Sigmoid colon (tissue), 7 donors: ENCODE results near the gene PCNX1. TPM values are rescaled to one million over a fixed set of nuclear protein-coding genes. Genes with fewer than 3 reads are reported as not detected.
"Not testable (repeated sequence)": the region's sequence is repeated elsewhere in the genome, so short reads cannot be mapped to it uniquely, and the experiment has no call there.

Experiments
- DNase-seq: peaks from one replicate; pipeline ENCODE4 v3.0.0-alpha.2; 2019
- H3K27ac ChIP-seq, 4 donors: fragments of 200-600 bp; sonication (generic); one replicate each; pipeline ENCODE4 v1.5.1; 2016 to 2019; ENCODE audit warnings: mild to moderate bottlenecking in 1 of 4
- H3K27me3 ChIP-seq, 3 donors: fragments of 200-600 bp; sonication (generic); one replicate each; pipeline ENCODE4 v1.5.1; 2019; ENCODE audit warnings: mild to moderate bottlenecking in 1 of 3
- H3K36me3 ChIP-seq, 4 donors: fragments of 200-600 bp; sonication (generic); one replicate each; pipeline ENCODE4 v1.5.1; 2016 to 2019
- H3K4me1 ChIP-seq, 4 donors: fragments of 200-600 bp; sonication (generic); one replicate each; pipeline ENCODE4 v1.5.1; 2017 to 2019
- H3K4me3 ChIP-seq, 4 donors: fragments of 200-600 bp; sonication (generic); one replicate each; pipeline ENCODE4 v1.5.1; 2017 to 2019; ENCODE audit warnings: mild to moderate bottlenecking in 2 of 4, moderate library complexity in 1 of 4
- H3K9me3 ChIP-seq, 4 donors: fragments of 200-600 bp in 3 of 4; sonication (generic) in 3 of 4; one replicate each; pipeline versions ENCODE4 v1.5.1 to v1.6.1; 2013 to 2019
- EP300 ChIP-seq, 4 donors: sonication (generic); formaldehyde crosslinking; IDR thresholded peaks; one replicate each; pipeline ENCODE4 v1.6.1; 2017; ENCODE audit warnings: antibody characterized with exemption in 4 of 4
- POLR2A ChIP-seq, 2 donors: fragments of 450-650 bp; IDR thresholded peaks; one replicate each; pipeline ENCODE4 v1.6.1; 2016; ENCODE audit warnings: antibody characterized with exemption in 2 of 2, mild to moderate bottlenecking in 2 of 2, moderate library complexity in 2 of 2
- POLR2AphosphoS5 ChIP-seq, 4 donors: sonication (generic); formaldehyde crosslinking; IDR thresholded peaks; one replicate each; pipeline ENCODE4 v1.6.1; 2017; ENCODE audit warnings: antibody characterized with exemption in 4 of 4
- WGBS, 2 donors: extraction: QIAGEN DNeasy Blood & Tissue Kit; methylation state at CpG; one replicate each; pipeline ENCODE4 v1.1.7; 2013; 5-methylcytosine and 5-hydroxymethylcytosine counted together
- intact Hi-C: fragments of 100-400 bp; cut with DNase I; formaldehyde crosslinking; loops from one replicate; pipeline ENCODE4 v1.15.1; 2023
- polyA plus RNA-seq, 3 donors: library from polyadenylated mRNA; stranded (reverse); fragments of 200-250 nt; gene quantifications; one replicate each; pipeline ENCODE4 v1.2.3, GENCODE V29; 2013
- total RNA-seq, 4 donors: library from RNA; depleted of rRNA; stranded (reverse); fragments of >200 nt; gene quantifications; one replicate each; pipeline ENCODE4 v1.1.0, GENCODE V29; 2016
- TF ChIP-seq, protein P1 (sequence below), 4 experiments: fragments of 450-650 bp in 3 of 4; fragments of 200-600 bp in 1 of 4; IDR thresholded peaks; one replicate each; pipeline ENCODE4 v1.5.1; 2016 to 2019; ENCODE audit warnings: antibody characterized with exemption in 4 of 4, mild to moderate bottlenecking in 3 of 4, moderate library complexity in 2 of 4
- donor health status: healthy with polysubstance abuse.
- donor health status: Bipolar disorder and iron deficiency.
- donor health status: healthy.

Gene PCNX1
- total and polyA plus RNA-seq, 7 donors: 1.2 to 73.9 (median 62.8) TPM

DNA sequence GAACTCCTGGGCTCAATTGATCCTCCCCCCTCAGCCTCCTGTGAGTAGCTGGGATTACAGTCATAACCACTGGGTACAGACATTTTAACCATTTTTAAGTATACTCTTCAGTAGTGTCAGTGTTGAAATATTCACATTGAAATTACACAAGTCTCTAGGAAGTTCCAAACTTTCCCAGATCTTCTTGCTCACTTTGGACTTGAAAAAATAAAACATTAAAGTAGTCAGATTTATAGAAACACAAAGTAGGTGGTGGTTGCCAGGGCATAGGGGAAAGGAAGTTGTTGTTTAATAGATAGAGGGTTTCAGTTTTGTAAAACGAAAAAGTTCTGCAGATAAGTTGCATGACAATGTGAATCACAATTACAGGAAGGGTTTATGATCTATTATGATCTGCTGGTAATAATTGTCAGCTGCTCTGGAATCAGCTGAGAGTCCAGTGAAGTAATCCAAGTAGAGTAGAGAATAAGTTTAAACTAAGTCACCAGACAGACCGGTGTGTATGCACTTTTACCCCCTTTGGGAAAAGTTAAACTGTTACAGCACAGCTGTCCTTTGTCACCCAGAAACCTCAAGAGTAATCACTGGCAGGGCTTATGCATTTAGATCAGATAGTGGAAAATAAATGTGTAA lies 27.4 kb downstream of the PCNX1 start:
- intact Hi-C loops: no loop called here
- H3K27ac ChIP-seq: peak overlapping the region in 3 of 4 donors; percentile 45 to 56 (median 50)
- TF ChIP-seq EP300 (IDR thresholded peaks at IDR 0.05) (no peak), POLR2AphosphoS5 (IDR thresholded peaks at IDR 0.05) (peak in 3 of 4 donors; percentile 9 to 14 (median 13)), POLR2A (IDR thresholded peaks at IDR 0.05) (no peak)
- TF ChIP-seq, protein P1, sequence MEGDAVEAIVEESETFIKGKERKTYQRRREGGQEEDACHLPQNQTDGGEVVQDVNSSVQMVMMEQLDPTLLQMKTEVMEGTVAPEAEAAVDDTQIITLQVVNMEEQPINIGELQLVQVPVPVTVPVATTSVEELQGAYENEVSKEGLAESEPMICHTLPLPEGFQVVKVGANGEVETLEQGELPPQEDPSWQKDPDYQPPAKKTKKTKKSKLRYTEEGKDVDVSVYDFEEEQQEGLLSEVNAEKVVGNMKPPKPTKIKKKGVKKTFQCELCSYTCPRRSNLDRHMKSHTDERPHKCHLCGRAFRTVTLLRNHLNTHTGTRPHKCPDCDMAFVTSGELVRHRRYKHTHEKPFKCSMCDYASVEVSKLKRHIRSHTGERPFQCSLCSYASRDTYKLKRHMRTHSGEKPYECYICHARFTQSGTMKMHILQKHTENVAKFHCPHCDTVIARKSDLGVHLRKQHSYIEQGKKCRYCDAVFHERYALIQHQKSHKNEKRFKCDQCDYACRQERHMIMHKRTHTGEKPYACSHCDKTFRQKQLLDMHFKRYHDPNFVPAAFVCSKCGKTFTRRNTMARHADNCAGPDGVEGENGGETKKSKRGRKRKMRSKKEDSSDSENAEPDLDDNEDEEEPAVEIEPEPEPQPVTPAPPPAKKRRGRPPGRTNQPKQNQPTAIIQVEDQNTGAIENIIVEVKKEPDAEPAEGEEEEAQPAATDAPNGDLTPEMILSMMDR (IDR thresholded peaks at IDR 0.05): no peak
- WGBS, 2 donors: 1 to 4% methylated on average over 2 of the region's 2 CpGs
- DNase-seq: no peak
- no peaks in the 10 kb centered on the region for H3K27me3 ChIP-seq
- peaks cover 0 to 35% (median 27%) of the 10 kb centered on the region in 4 donors for H3K4me1 ChIP-seq
- no peak overlapping the region for H3K4me3 ChIP-seq
- H3K36me3 ChIP-seq: no peaks in the 10 kb centered on the region
- no peaks in the 10 kb centered on the region for H3K9me3 ChIP-seq

DNA sequence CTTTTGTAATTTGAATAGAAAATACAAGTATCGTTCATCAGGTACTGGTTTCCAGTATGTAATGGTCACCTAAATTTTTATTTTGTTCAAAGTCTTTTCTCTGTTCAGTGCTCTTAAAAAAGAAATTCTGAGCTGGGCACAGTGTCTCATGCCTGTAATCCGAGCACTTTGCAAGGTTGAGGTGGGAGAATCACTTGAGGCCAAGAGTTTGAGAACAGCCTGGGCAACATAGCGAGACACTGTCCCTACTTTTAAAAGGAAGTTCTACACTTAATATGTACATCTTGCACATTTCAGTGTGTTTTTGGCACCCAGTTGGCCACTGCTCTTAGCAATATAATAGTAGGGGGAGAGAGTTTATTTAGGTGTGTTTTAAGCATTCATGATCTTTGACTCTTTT lies 27.9 kb downstream of the PCNX1 start:
- no peaks in the 10 kb centered on the region for H3K27me3 ChIP-seq
- H3K4me1 ChIP-seq: peaks cover 0 to 32% (median 24%) of the 10 kb centered on the region in 4 donors
- H3K9me3 ChIP-seq: no peaks in the 10 kb centered on the region
- intact Hi-C loops: no loop called here
- WGBS, 2 donors: 41 to 69% methylated on average over 3 of the region's 3 CpGs
- H3K27ac ChIP-seq: peak overlapping the region in 3 of 4 donors; percentile 45 to 56 (median 50)
- DNase-seq: no peak
- no peak overlapping the region for H3K4me3 ChIP-seq
- H3K36me3 ChIP-seq: no peaks in the 10 kb centered on the region
- TF ChIP-seq EP300 (IDR thresholded peaks at IDR 0.05): no peak

DNA sequence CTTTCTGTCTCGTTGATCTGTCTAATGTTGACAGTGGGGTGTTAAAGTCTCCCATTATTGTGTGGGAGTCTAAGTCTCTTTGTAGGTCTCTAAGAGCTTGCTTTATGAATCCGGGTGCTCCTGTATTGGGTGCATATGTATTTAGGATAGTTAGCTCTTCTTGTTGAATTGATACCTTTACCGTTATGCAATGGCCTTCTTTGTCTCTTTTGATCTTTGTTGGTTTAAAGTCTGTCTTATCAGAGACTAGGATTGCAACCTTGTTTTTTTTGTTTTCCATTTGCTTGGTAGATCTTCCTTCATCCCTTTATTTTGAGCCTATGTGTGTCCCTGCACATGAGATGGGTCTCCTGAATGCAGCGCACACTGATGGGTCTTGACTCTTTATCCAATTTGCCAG lies 32.4 kb downstream of the PCNX1 start:
- H3K4me1 ChIP-seq, intact Hi-C loops, H3K27me3 ChIP-seq, H3K4me3 ChIP-seq, H3K27ac ChIP-seq, H3K36me3 ChIP-seq, H3K9me3 ChIP-seq, DNase-seq: not testable (repeated sequence)
- 97 to 98% methylated on average over 4 of the region's 4 CpGs for WGBS, 2 donors

DNA sequence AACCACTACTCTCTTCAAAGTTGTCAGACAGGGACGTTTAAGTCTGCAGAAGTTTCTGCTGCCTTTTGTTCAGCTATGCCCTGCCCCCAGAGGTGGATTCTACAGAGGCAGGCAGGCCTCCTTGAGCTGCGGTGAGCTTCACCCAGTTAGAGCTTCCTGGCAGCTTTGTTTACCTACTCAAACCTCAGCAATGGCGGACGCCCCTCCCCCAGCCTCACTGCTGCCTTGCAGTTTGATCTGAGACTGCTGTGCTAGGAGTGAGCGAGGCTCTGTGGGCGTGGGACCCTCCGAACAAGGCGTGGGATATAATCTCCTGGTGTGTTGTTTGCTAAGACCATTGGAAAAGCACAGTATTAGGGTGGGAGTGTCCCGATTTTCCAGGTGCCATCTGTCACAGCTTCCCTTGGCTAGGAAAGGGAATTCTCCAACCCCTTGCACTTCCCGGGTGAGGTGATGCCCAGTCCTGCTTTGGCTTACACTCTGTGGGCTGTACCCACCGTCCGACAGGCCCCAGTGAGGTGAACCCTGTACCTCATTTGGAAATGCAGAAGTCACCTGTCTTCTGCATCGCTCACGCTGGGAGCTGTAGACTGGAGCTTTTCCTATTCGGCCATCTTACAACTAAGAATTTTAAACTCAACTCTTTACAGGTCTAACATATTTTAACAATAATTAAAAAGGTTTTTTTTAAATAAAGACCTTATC lies 34.5 kb downstream of the PCNX1 start:
- H3K9me3 ChIP-seq, intact Hi-C loops, H3K27ac ChIP-seq, H3K36me3 ChIP-seq, H3K4me1 ChIP-seq, H3K27me3 ChIP-seq, DNase-seq, H3K4me3 ChIP-seq: not testable (repeated sequence)
- 86 to 89% methylated on average over 15 of the region's 15 CpGs for whole genome bisulfite sequencing, 2 donors

DNA sequence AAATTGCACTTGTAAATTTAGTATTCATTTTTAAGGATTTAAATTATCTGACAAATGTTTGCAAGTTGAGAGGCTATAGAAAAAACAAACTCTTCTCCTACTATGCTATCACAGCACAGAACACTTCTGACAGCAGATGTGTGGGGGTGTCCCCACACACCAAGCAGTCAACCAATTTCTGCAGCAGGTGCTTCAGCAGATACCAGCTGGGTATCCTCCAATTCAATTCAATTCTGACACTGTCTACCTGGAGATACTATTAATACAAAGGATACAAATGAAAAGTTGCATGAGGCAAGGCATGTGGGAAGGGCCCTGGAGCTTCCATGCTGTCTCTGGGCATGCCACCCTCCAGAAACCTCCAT lies 35.1 kb downstream of the PCNX1 start:
- DNase-seq: no peak
- Histone ChIP-seq H3K27ac (no peak overlapping the region), H3K36me3 (peaks cover 0 to 5% (median 1%) of the 10 kb centered on the region in 4 donors), H3K27me3 (no peaks in the 10 kb centered on the region), H3K4me1 (no peaks in the 10 kb centered on the region), H3K4me3 (no peak overlapping the region), H3K9me3 (peaks cover 0 to 8% (median 0%) of the 10 kb centered on the region in 4 donors)
- intact Hi-C loops: no loop called here
- TF ChIP-seq POLR2AphosphoS5 (IDR thresholded peaks at IDR 0.05) (no peak), EP300 (IDR thresholded peaks at IDR 0.05) (no peak), POLR2A (IDR thresholded peaks at IDR 0.05) (no peak)
- TF ChIP-seq, protein P1 (IDR thresholded peaks at IDR 0.05): no peak

DNA sequence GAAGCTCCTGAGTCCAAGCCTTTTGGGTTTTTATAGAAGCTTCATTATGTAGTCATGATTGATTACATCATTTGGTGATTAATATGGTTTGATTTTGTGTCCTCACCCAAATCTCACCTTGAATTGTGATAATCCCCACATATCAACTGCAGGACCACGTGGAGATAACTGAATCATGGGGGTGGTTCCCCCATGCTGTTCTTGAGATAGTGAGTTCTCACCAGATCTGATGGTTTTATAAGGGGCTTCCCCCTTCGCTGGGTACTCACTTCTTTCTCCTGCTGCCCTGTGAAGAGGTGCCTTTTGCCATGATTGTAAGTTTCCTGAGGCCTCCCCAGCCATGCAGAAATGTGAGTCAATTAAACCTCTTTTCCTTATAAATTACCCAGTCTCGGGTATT lies 35.5 kb downstream of the PCNX1 start:
- 95% methylated on average over 3 of the region's 3 CpGs for WGBS, 2 donors
- H3K4me3 ChIP-seq, H3K36me3 ChIP-seq, DNase-seq, H3K4me1 ChIP-seq, H3K27me3 ChIP-seq, intact Hi-C loops, H3K27ac ChIP-seq: not testable (repeated sequence)
- peaks cover 0 to 10% (median 1%) of the 10 kb centered on the region in 4 donors for H3K9me3 ChIP-seq

DNA sequence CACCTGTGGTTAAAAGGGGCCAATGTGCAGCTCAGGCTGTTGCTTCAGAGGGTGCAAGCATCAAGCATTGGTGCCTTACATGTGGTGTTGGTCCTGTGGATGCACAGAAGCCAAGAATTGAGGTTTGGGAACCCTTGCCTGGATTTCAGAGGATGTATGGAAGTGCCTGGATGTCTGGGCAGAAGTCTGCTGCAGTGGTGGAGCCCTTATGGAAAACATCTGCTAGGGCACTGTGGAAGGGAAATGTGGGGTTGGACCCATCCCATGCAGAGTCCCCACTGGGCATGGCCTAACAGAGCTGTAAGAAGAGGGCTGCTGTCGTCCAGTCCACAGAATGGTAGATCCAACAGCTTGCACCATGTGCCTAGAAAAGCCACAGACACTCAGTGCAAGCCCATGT lies 36.6 kb downstream of the PCNX1 start:
- H3K27me3 ChIP-seq: no peaks in the 10 kb centered on the region
- no peaks in the 10 kb centered on the region for H3K4me1 ChIP-seq
- DNase-seq: no peak
- 96 to 97% methylated on average over 1 of the region's 1 CpG for WGBS, 2 donors
- intact Hi-C loops: no loop called here
- no peak overlapping the region for H3K4me3 ChIP-seq
- H3K27ac ChIP-seq: no peak overlapping the region
- peaks cover 0 to 19% (median 8%) of the 10 kb centered on the region in 4 donors for H3K36me3 ChIP-seq
- no peak for TF ChIP-seq POLR2A (IDR thresholded peaks at IDR 0.05)
- peaks cover 0 to 12% (median 4%) of the 10 kb centered on the region in 4 donors for H3K9me3 ChIP-seq
